Mammary epithelial cell (primary cell): Measurements from ENCODE around the gene IL4R.

Experiments used
- EZH2 ChIP-seq: IDR thresholded peaks from 2 replicates; pipeline ENCODE4 v1.6.1; 2012; ENCODE audit warnings: low read length, inconsistent platforms, borderline replicate concordance
- TF ChIP-seq, protein P1 (sequence below), 2 donors: IDR thresholded peaks in 1 of 2; conservative IDR thresholded peaks in 1 of 2; 2 replicates each; pipeline ENCODE4 v1.5.1; 2011 to 2012; ENCODE audit warnings: inconsistent platforms in 2 of 2, low read length in 2 of 2, mild to moderate bottlenecking in 2 of 2, control low read depth in 1 of 2, low read depth in 1 of 2; ENCODE audit not compliant: insufficient read depth in 1 of 2; ENCODE audit errors: extremely low read depth in 1 of 2

DNA sequence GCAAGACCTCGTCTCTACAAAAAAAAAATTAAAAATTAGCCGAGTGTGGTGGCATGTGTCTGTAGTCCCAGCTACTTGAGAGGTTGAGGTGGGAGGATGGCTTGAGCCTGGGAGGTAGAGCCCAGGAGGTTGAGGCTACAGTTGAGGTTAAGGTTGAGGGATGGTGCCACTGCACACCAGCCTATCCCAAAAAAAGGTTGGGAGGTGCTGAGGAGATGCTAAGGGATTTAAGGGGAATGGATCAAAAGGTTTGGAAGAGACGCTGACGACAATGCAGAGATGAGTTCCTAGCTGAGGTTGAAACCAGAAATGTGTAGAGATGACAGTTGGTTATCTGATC is 40.5 kb upstream of the IL4R start:
- TF ChIP-seq, protein P1, sequence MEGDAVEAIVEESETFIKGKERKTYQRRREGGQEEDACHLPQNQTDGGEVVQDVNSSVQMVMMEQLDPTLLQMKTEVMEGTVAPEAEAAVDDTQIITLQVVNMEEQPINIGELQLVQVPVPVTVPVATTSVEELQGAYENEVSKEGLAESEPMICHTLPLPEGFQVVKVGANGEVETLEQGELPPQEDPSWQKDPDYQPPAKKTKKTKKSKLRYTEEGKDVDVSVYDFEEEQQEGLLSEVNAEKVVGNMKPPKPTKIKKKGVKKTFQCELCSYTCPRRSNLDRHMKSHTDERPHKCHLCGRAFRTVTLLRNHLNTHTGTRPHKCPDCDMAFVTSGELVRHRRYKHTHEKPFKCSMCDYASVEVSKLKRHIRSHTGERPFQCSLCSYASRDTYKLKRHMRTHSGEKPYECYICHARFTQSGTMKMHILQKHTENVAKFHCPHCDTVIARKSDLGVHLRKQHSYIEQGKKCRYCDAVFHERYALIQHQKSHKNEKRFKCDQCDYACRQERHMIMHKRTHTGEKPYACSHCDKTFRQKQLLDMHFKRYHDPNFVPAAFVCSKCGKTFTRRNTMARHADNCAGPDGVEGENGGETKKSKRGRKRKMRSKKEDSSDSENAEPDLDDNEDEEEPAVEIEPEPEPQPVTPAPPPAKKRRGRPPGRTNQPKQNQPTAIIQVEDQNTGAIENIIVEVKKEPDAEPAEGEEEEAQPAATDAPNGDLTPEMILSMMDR (conservative IDR thresholded peaks at IDR 0.05 in 1 of 2, IDR thresholded peaks at IDR 0.05 in 1 of 2; ENCODE audit: extremely low read depth in 1 of 2, insufficient read depth in 1 of 2, low read depth in 1 of 2, low read length in 2 of 2) = no peak
- TF ChIP-seq EZH2 = no peak
